GM23248 (cell line): Measurements from ENCODE around the gene INTS11.

Source experiments
- EZH2 ChIP-seq: fragments of 200-600 bp; sonication (generic); IDR thresholded peaks from 2 replicates; pipeline ENCODE4 v1.6.1; 2018; ENCODE audit warnings: antibody characterized with exemption, mild to moderate bottlenecking; ENCODE audit not compliant: insufficient read depth, poor library complexity, severe bottlenecking
- EZH2phosphoT487 ChIP-seq: fragments of 200-600 bp; sonication (generic); IDR thresholded peaks from 2 replicates; pipeline ENCODE4 v1.6.1; 2018; ENCODE audit warnings: antibody characterized with exemption, moderate library complexity, mild to moderate bottlenecking, low read depth; ENCODE audit not compliant: insufficient read depth

GRCh38 chr1:1373051-1373814 lies 48.8 kb upstream of the INTS11 start:
- TF ChIP-seq EZH2 (no peak), EZH2phosphoT487 (no peak)
